ENCODE measurements around the gene C11orf98.
"Not testable (repeated sequence)": the region's sequence is repeated elsewhere in the genome, so short reads cannot be mapped to it uniquely, and the experiment has no call there.

C11orf98 gene

GRCh38 chr11:62680825-62681240 lies 15.8 kb upstream of the C11orf98 start:
- DNase-seq: peak; percentile 40

GRCh38 chr11:62678770-62679696 lies 14.0 kb upstream of the C11orf98 start, which contains the start of gene UBXN1:
Gene UBXN1, minus strand, starts transcription at chr11:62679073. Its CDS starts 150 bp downstream, at chr11:62678923.
- DNase-seq: peak; percentile 89

DNA sequence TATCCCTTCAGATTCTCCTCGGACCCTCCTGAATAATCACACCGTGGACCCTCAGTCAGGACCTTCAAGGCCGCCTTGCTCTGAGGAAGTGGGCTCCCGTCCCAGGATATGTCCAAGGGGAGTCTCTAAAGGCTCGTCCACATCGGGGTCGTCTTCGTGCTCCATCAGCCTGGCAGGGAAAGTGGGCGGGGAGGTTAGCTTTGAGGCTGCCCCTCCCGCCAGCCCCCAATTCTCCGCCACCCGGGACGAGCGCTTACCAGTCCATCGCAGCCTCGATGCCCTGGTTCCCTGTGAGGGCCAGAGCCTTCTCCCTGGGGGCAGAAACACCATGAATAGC lies 13.4 kb upstream of the C11orf98 start:
- DNase-seq: no peak

DNA sequence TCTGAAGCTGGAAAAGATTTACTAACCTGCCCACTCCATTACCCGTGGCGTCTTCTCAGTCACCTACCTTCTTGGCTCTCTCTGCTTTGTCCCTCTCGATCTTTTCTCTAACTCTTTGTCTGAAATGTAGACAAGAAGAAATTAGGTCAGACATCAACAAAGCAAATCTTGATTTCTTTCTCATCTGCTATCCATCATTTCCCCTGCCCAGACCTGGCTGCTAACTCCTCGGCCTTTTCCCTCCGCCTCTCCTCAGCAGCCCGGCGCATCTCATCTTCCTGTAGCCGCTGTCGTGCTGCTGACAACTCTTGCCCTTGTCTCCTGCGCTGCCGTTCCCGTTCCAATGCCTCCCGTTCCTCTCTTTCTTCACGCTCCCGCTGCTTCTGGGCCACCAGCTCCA lies 12.7 kb upstream of the C11orf98 start:
- no peak for DNase-seq

DNA sequence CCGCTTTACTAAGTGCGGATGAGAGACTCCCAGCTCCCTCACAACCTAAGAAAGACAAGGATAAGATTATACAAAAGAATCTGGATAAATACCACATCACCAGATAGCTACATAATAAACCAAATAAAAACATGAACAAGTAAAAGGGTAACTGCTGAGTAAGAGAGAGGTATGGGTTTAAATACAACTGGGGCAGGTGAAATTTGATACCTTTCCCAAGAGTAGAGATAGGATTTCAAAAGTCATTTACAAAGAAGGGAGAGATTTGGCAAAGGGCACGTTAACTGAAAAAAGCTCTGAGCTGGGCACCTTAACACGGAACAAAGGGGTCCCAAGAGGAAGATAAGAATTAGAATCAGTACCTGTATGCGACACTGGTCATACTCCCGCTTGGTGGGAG lies 12.1 kb upstream of the C11orf98 start:
- no peak for DNase-seq

- DNase-seq: no peak
Observed at GRCh38 chr11:62676698-62677097, 11.7 kb upstream of the C11orf98 start.

DNA sequence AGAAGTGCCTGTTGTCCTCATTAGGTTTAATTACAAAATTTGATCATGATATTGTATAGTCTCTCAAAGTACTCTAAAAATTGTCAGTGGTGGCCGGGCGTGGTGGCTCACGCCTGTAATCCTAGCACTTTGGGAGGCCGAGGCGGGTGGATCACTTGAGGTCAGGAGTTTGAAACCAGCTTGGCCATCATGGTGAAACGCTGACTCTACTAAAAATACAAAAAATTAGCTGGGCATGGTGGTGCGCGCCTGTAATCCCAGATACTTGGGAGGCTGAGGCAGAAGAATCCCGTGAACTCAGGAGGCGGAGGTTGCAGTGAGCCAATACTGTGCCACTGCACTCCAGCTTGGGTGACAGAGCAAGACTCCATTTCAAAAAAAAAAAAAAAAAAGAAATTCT lies 10.4 kb upstream of the C11orf98 start:
- DNase-seq: not testable (repeated sequence)

GRCh38 chr11:62673196-62673525 lies 8.2 kb upstream of the C11orf98 start:
- DNase-seq: no peak

- DNase-seq: peak; percentile 77
Observed at GRCh38 chr11:62671608-62672389, 6.8 kb upstream of the C11orf98 start, which contains the start of the genes LBHD1 and UQCC3. Gene LBHD1, minus strand, starts transcription at chr11:62672267. Its CDS starts 2,236 bp downstream, at chr11:62670031. Gene UQCC3, plus strand, starts transcription at chr11:62671673. Its CDS starts 73 bp downstream, at chr11:62671746.

- no peak for DNase-seq
Observed at GRCh38 chr11:62671236-62671607, 6.2 kb upstream of the C11orf98 start.

DNA sequence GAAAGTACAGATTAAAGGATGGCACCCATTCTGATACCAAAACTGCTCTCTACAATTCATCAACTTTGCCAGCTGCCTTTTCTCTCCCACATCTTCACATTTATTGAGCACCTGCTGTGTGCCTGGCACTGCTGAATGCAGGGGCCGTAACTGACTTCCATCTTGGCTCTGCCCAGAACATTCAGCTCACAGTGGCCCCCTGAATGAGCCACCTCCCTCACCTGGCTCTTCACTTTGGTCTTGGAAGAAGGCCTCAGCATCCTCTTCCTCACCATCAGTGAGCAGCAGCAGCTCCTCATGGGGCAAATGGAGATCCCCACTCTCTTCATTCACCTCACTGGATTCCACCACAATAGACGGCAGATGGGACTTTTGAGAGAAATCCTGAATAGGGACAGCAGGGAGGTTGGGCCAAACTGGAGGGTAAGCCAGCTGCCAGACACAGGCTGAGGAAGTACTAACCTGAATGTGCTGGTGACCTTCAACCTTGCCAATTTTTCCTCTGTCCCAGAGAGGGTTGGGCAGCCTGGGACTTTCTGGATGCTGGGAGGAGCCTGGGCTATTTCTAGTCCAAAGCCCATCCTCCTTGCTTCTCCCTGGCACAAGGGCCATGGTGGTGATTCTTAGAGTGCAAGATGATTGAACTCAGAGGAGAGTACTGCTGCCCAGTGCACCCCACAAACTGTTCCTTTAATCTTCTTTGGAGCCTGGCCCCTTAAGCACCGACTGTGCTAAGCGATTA lies 4.6 kb upstream of the C11orf98 start:
- no peak for DNase-seq

DNA sequence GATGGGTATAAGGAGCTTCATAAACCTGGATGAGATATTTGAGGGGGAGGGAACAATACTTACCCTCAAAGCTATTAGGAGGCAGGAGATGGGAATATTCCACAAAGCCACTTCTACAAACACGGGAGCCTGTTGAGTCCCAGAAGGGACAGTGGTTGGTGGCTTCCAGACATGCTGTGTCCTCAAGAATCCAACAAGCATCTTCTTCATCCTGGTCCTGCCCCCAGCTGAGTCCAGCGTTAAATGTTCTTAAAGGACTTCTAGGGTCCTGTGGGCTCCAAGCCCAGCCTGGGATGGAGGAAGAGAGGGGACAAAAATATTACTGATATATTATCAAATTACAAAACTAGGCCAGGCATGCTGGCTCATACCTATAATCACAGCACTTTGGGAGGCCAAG lies 2.5 kb upstream of the C11orf98 start:
- DNase-seq: no peak

- DNase-seq: no peak
Observed at GRCh38 chr11:62666259-62666926, 1.4 kb upstream of the C11orf98 start.

DNA sequence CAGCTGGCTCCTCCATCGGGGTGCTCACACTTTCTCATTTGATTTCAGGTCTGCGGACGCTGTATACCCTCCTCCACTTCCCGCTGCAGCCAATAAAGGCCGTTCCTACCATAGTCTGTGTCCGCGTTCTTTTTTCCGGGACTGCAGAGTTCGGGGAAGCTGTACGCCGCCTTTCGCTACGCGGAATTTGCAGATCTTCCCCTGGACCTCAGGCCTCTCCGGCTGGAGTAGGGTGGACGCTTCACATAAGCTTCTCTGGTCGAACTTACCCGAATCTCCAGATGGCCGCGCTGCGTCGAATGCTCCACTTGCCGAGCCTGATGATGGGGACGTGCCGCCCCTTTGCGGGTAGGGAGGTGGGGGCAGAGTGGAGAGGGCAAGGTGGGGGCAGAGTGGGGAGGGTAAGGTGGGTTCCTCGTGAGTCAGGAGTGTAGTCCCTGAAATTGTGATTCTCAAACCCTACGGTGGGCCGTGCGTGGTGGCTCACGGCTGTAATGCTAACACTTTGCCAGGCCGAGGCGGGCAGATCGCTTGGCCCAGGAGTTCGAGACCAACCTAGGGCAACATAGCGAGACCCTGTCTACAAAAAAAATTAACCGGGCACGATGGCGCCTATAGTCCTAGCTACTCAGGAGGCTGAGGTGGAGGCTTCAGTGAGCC lies 719 bp upstream of the C11orf98 start:
- DNase-seq: peak; percentile 62

DNA sequence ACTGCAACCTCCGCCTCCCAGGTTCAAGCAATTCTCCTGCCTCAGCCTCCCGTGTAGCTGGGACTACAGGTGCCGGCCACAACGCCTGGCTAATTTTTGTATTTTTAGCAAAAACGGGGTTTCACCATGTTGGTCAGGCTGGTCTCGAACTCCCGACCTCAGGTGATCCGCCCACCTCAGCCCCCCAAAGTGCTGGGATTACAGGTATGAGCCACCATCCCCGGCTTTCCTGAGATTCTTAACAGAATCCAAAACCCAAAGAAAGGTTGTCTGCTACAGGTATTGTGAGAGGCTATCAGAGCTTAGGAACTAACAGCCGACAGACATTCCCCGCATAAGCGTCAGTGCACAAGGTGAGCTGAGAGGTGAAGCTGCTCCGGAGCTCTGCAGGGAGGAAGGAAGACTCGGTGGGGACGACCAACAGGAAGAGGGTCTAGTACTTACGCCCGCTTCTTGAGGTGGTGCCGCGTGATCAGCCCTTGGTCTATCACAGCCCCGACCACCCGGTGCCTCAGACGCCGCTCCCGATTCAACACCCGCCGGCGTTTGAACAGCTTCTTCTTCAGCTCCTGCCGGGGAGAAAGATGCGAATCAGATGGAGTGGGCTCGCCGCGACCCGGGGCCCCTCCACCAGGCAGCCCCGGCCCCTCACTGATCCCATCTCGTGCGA lies 470 bp downstream of the C11orf98 start:
- DNase-seq: peak; percentile 69

- no peak for DNase-seq
Observed at GRCh38 chr11:62656796-62657429, 8.1 kb downstream of the C11orf98 start.

DNA sequence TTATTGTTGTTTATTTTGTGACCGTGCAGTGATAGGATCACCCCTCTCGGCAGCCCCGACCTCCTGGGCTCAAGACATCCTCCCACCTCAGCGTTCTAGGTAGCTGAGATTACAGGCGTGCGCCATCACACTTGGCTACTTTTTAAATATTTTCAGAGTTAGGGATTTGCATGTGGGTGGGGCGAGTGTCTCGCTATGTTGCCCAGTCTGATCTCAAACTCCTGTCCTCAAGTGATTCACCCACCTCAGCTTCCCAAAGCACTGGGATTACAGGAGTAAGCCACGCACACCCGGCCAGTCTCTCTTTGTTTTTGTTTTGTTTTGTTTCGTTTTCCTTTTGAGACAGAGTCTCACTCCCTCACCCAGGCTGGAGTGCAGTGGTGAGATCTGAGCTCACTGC lies 10.7 kb downstream of the C11orf98 start:
- DNase-seq: no peak

DNA sequence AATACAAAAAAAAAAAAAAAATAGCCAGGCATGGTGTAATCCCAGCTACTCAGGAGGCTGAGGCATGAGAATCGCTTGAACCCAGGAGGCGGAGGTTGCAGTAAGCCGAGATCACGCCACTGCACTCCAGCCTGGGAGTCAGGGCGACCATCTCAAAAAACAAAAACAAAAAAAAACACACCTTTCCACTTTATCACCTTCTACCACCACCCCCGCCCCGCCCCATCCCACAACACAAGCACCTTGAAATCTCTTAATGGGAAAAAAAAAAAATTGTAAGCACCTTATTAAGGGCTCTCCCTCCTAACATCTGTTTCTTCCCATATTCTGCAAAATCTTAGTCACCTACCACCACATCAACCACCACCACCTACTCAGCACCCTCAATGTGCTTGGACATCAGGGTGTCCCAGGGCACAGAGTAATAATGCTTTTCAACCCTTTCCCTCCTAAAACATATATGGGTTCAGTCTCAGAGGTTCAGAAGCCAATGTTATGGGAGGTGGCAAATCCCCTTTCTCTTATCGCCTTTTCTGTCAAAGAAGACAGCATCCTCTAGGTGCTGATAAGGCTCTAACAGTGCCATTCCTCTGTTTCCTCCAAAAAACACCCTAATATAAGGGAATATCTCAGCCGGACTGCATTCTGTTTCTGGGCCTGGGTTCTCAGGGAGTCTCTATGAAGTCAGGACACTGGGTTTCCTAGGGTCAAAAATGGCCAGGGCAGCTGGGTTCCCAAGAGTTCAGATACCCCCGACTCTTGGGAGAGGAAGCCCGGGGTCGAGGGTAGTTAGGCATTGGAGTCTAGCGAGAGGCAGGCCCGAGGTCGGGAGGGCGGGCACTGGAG lies 12.6 kb downstream of the C11orf98 start:
- no peak for DNase-seq

GRCh38 chr11:62650283-62650682 lies 14.7 kb downstream of the C11orf98 start:
- DNase-seq: not testable (repeated sequence)

DNA sequence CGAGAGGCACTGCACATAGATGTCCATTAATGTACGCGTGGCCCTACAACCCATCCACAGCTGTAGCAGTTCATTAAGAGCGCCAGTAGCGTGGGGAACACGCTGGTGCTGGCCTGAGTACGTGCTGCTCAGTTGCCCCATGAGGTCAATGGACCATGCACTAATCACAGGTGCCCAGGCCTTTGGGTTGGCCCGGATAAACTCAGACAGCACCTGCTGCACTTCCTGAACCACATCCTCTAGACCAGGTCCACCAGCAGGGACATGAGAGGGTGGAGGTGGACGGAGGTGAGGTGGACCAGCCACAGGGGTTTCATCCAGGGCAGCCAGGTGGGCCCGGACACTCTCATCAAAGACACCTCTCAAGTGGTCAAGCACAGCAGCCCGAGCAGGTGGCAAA lies 15.5 kb downstream of the C11orf98 start:
- no peak for DNase-seq

Measured in NCI-H1092 (cell line).